ENCODE results near the gene POLR2B.

Gene POLR2B

GRCh38 chr4:57061395-57061794 lies 82.7 kb downstream of the POLR2B start:
- TF ChIP-seq EZH2phosphoT487 (IDR thresholded peaks at IDR 0.05; ENCODE audit: low read length), result no peak
- no peak for TF ChIP-seq EZH2 (optimal IDR thresholded peaks at IDR 0.05; ENCODE audit: low read depth, low read length)
- TF ChIP-seq CTCF (IDR thresholded peaks at IDR 0.05; ENCODE audit: low read length), result no peak
- Histone ChIP-seq H3K9me2 (replicated peaks; ENCODE audit: insufficient read depth, low read length) (no peaks in the 10 kb centered on the region), H2AFZ (ENCODE audit: low read length) (no peak overlapping the region), H3K79me2 (ENCODE audit: low read length) (no peaks in the 10 kb centered on the region), H3K4me2 (ENCODE audit: low read depth, low read length) (no peak overlapping the region), H3K36me3 (replicated peaks; ENCODE audit: insufficient read depth, low read length) (no peaks in the 10 kb centered on the region), H3K27ac (ENCODE audit: low read length) (no peak overlapping the region), H3K4me3 (ENCODE audit: low read length) (no peak overlapping the region), H3K9ac (ENCODE audit: low read length) (no peak overlapping the region), H4K20me1 (ENCODE audit: insufficient read depth, low read length) (no peaks in the 10 kb centered on the region), H3K9me3 (replicated peaks; ENCODE audit: insufficient read depth, low read length) (no peaks in the 10 kb centered on the region), H3K27me3 (replicated peaks; ENCODE audit: insufficient read depth, low read length) (no peaks in the 10 kb centered on the region), H3K4me1 (ENCODE audit: low read length) (no peaks in the 10 kb centered on the region), H3F3A (ENCODE audit: insufficient read depth, low read length) (no peaks in the 10 kb centered on the region)
- DNase-seq, result no peak

- Histone ChIP-seq H3K27ac (ENCODE audit: low read length) (no peak overlapping the region), H3K79me2 (ENCODE audit: low read length) (no peaks in the 10 kb centered on the region), H3K9ac (ENCODE audit: low read length) (no peak overlapping the region), H2AFZ (ENCODE audit: low read length) (no peak overlapping the region), H4K20me1 (ENCODE audit: insufficient read depth, low read length) (no peaks in the 10 kb centered on the region), H3K4me3 (ENCODE audit: low read length) (no peak overlapping the region), H3K4me1 (ENCODE audit: low read length) (no peaks in the 10 kb centered on the region), H3K9me2 (replicated peaks; ENCODE audit: insufficient read depth, low read length) (no peaks in the 10 kb centered on the region), H3K27me3 (replicated peaks; ENCODE audit: insufficient read depth, low read length) (no peaks in the 10 kb centered on the region), H3K36me3 (replicated peaks; ENCODE audit: insufficient read depth, low read length) (no peaks in the 10 kb centered on the region), H3F3A (ENCODE audit: insufficient read depth, low read length) (no peaks in the 10 kb centered on the region), H3K9me3 (replicated peaks; ENCODE audit: insufficient read depth, low read length) (no peaks in the 10 kb centered on the region), H3K4me2 (ENCODE audit: low read depth, low read length) (no peak overlapping the region)
- TF ChIP-seq CTCF (IDR thresholded peaks at IDR 0.05; ENCODE audit: low read length), result no peak
- no peak for DNase-seq
These were observed 84.8 kb downstream of the POLR2B start for GRCh38 chr4:57063518-57063917.

- Histone ChIP-seq H3K36me3 (replicated peaks; ENCODE audit: insufficient read depth, low read length) (no peaks in the 10 kb centered on the region), H4K20me1 (ENCODE audit: insufficient read depth, low read length) (no peaks in the 10 kb centered on the region), H3K27ac (ENCODE audit: low read length) (no peak overlapping the region), H3K4me2 (ENCODE audit: low read depth, low read length) (no peak overlapping the region), H3K27me3 (replicated peaks; ENCODE audit: insufficient read depth, low read length) (no peaks in the 10 kb centered on the region), H3F3A (ENCODE audit: insufficient read depth, low read length) (no peaks in the 10 kb centered on the region), H2AFZ (ENCODE audit: low read length) (no peak overlapping the region), H3K9me2 (replicated peaks; ENCODE audit: insufficient read depth, low read length) (no peaks in the 10 kb centered on the region), H3K4me3 (ENCODE audit: low read length) (no peak overlapping the region), H3K4me1 (ENCODE audit: low read length) (no peaks in the 10 kb centered on the region), H3K9ac (ENCODE audit: low read length) (no peak overlapping the region), H3K79me2 (ENCODE audit: low read length) (no peaks in the 10 kb centered on the region), H3K9me3 (replicated peaks; ENCODE audit: insufficient read depth, low read length) (no peaks in the 10 kb centered on the region)
- no peak for DNase-seq
- TF ChIP-seq EZH2phosphoT487 (IDR thresholded peaks at IDR 0.05; ENCODE audit: low read length) (no peak), CTCF (IDR thresholded peaks at IDR 0.05; ENCODE audit: low read length) (no peak), EZH2 (optimal IDR thresholded peaks at IDR 0.05; ENCODE audit: low read depth, low read length) (no peak)
These were observed 85.4 kb downstream of the POLR2B start for GRCh38 chr4:57064120-57064519.
